GM23338 (cell line): Measurements from ENCODE around the gene TTLL5.

Experiments used
- CTCF ChIP-seq, 2 experiments: fragments of 200-600 bp in 1 of 2; sonication (generic) in 1 of 2; conservative IDR thresholded peaks; 2 replicates each; pipeline versions ENCODE4 v1.5.1 to v1.6.1; 2016 to 2017; ENCODE audit warnings: antibody characterized with exemption in 2 of 2, low read depth in 2 of 2, mild to moderate bottlenecking in 2 of 2, moderate library complexity in 1 of 2
- EZH2 ChIP-seq: fragments of 200-600 bp; sonication (generic); IDR thresholded peaks from one replicate; pipeline ENCODE4 v1.8.0; 2017; ENCODE audit warnings: antibody characterized with exemption, mild to moderate bottlenecking, low read depth; ENCODE audit not compliant: unreplicated experiment
- EZH2phosphoT487 ChIP-seq: fragments of 200-600 bp; sonication (generic); IDR thresholded peaks from one replicate; pipeline ENCODE4 v1.8.1; 2018; ENCODE audit warnings: antibody characterized with exemption; ENCODE audit not compliant: unreplicated experiment
- POLR2AphosphoS5 ChIP-seq: IDR thresholded peaks from 2 replicates; pipeline ENCODE4 v1.6.1; 2016; ENCODE audit warnings: antibody characterized with exemption, low read depth
- REST ChIP-seq: IDR thresholded peaks from one replicate; pipeline ENCODE4 v1.6.1; 2018; ENCODE audit warnings: antibody characterized with exemption; ENCODE audit not compliant: unreplicated experiment
- STAT1 ChIP-seq: IDR thresholded peaks from one replicate; pipeline ENCODE4 v1.6.1; 2016; ENCODE audit warnings: antibody characterized with exemption; ENCODE audit not compliant: unreplicated experiment
- ZNF114 ChIP-seq: fragments of 250-450 bp; sonication (Bioruptor Pico); IDR thresholded peaks from 2 replicates; pipeline ENCODE4 v1.5.0; 2020; ENCODE audit warnings: mild to moderate bottlenecking, moderate library complexity
- ZNF331 ChIP-seq: fragments of 250-450 bp; sonication (Bioruptor Pico); IDR thresholded peaks from 2 replicates; pipeline ENCODE4 v1.5.0; 2020; ENCODE audit warnings: low read depth, mild to moderate bottlenecking, moderate library complexity

DNA sequence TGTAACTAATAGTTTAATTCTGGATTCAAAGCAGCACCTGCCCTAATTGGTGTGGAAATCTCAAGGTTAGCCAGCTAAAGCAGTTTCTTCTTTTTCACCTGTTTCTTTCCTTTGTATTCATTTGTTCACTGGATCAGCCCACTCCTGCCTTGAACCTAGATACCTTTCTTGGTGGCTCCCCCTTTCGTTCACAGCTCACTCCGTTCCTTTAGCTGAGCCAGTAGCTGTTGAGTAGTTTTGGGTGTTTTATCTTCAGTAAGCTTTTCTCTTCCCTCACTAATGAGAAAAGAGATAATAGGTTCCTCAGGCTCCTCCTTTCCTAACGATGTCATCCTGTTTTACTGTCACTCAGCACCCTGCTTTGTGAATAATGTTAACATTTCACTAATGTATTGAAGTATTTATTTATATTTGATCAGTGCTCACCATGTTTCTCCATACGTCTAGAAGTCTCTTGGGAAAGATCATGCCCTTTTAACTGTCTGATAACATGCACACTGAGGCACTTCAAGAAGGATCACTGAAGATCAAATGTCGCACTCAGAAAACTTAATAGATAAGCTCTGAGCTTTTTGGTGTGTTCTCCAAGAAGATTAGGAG is 199.6 kb downstream of the TTLL5 start:
- TF ChIP-seq CTCF (conservative IDR thresholded peaks at IDR 0.05; ENCODE audit: low read depth in 2 of 2) (peak; percentile 29 to 54; a peak in 2 of 4 replicates), EZH2 (no peak), POLR2AphosphoS5 (no peak), STAT1 (no peak), EZH2phosphoT487 (no peak), ZNF114 (CRISPR knock-in tag) (no peak), ZNF331 (CRISPR knock-in tag) (no peak), REST (no peak)
